ENCODE measurements around the gene ARHGDIB. TPM values are rescaled to one million over a fixed set of nuclear protein-coding genes. Genes with fewer than 3 reads are reported as not detected.
A peak's percentile ranks its signal among the peaks of the same experiment; 100 is the strongest.

ARHGDIB gene
- total RNA-seq, 2 experiments from 2014 or later = 569 to 737 TPM

DNA sequence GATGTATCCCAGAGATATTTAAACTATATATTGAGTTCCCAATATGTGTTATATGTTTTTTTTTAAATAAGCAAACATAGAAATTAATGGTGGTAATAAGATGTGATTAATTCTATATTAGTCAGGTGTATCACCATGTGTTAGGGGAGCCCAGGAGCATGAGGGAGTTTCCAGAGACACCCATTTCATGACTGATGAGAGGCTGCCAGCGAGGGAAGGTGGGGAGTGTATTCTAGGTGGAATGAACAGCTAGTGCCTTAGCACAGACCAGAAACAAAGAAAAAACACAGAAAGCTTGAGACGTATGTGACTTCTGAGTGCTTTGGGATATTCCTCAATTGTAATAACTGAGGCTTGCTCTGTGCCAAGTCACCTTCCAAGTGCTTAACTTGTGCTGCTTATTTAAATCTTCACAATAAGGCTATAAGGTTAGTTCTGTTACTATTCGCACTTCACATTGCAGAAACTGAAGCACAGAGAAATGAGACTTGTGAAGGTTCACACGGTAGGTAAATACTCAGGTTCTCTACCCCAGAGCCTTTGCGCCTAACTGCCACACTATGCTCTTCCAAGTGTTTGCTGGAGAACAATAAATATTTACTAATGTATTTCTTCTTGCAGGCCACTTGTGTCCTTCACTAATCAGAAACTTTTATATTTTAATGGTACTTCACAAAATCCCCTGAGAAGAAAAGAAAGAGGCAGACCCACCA lies 57.9 kb downstream of the ARHGDIB start:
- Histone ChIP-seq H4K20me1 (ENCODE audit: insufficient read depth, low read length) (no peaks in the 10 kb centered on the region), H3K9me3 (ENCODE audit: low read length) (no peaks in the 10 kb centered on the region), H3K9me2 (ENCODE audit: insufficient read depth, low read length) (no peaks in the 10 kb centered on the region), H3K27ac (ENCODE audit: low read depth, low read length, poor library complexity, severe bottlenecking) (no peak overlapping the region), H3K4me1 (ENCODE audit: insufficient read depth, low read length, poor library complexity, severe bottlenecking) (peaks cover 6% of the 10 kb centered on the region), H3K4me2 (ENCODE audit: low read length) (no peak overlapping the region), H3K36me3 (ENCODE audit: insufficient read depth, low read length) (no peaks in the 10 kb centered on the region), H2AFZ (ENCODE audit: low read length) (no peak overlapping the region), H3K4me3 (ENCODE audit: low read depth, low read length, poor library complexity, severe bottlenecking) (no peak overlapping the region), H3K79me2 (ENCODE audit: insufficient read depth, low read depth, low read length) (no peaks in the 10 kb centered on the region)
- DNase-seq (ENCODE audit: low spot score) = no peak
- CTCF ChIA-PET (ENCODE audit: unreplicated experiment) = no interaction called here
- TF ChIP-seq CTCF (conservative IDR thresholded peaks at IDR 0.05; ENCODE audit: low read length) (no peak), EZH2phosphoT487 (IDR thresholded peaks at IDR 0.05; ENCODE audit: borderline replicate concordance, low read depth, low read length) (no peak)
- no TSS peak for BruUV-seq (replicated peaks)
- POLR2A ChIA-PET = interaction anchor here (0.6 to 1.4 kb wide), 5 partner anchors 19 to 688 kb away, joined by 3 to 5 read pairs (median 3); no protein-coding TSS in a partner anchor
- intact Hi-C loops (cut with micrococcal nuclease; ENCODE audit: unreplicated experiment) = no loop called here

GRCh38 chr12:14902465-14902864 lies 58.9 kb downstream of the ARHGDIB start:
- no peaks in the 10 kb centered on the region for H3K9me3 ChIP-seq (ENCODE audit: low read length)
- BruUV-seq (replicated peaks) = no TSS peak
- no peak overlapping the region for H3K27ac ChIP-seq (ENCODE audit: low read depth, low read length, poor library complexity, severe bottlenecking)
- DNase-seq (ENCODE audit: low spot score) = no peak
- H3K9me2 ChIP-seq (ENCODE audit: insufficient read depth, low read length) = no peaks in the 10 kb centered on the region
- CTCF ChIA-PET (ENCODE audit: unreplicated experiment) = no interaction called here
- H3K36me3 ChIP-seq (ENCODE audit: insufficient read depth, low read length) = no peaks in the 10 kb centered on the region
- peaks cover 6% of the 10 kb centered on the region for H3K4me1 ChIP-seq (ENCODE audit: insufficient read depth, low read length, poor library complexity, severe bottlenecking)
- H3K79me2 ChIP-seq (ENCODE audit: insufficient read depth, low read depth, low read length) = no peaks in the 10 kb centered on the region
- H4K20me1 ChIP-seq (ENCODE audit: insufficient read depth, low read length) = no peaks in the 10 kb centered on the region
- no peak for TF ChIP-seq EZH2phosphoT487 (IDR thresholded peaks at IDR 0.05; ENCODE audit: borderline replicate concordance, low read depth, low read length)
- no peak for TF ChIP-seq CTCF (conservative IDR thresholded peaks at IDR 0.05; ENCODE audit: low read length)
- no peak overlapping the region for H3K4me3 ChIP-seq (ENCODE audit: low read depth, low read length, poor library complexity, severe bottlenecking)
- no peak overlapping the region for H3K4me2 ChIP-seq (ENCODE audit: low read length)
- POLR2A ChIA-PET = interaction anchor here (0.6 to 1.4 kb wide), 7 partner anchors 10 to 275 kb away, joined by 3 to 5 read pairs (median 3); no protein-coding TSS in a partner anchor
- intact Hi-C loops (cut with micrococcal nuclease; ENCODE audit: unreplicated experiment) = no loop called here
- no peak overlapping the region for H2AFZ ChIP-seq (ENCODE audit: low read length)

DNA sequence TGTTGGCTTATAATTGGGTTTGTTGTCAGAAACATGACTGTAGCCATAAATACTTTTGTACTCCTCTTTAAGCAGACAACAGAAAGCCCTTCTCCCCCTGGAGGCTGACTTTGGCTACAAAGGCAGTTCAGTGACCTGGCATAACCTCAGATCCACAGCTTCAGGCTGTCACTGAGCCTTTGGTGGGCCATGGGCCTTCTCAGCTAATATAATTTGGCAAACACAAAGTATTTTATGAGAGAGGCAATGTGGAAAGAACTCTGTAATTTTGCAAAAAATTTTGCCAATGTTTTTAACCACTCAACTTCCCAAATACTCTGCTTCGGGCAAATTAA lies 60.2 kb downstream of the ARHGDIB start:
- Histone ChIP-seq H3K9me3 (ENCODE audit: low read length) (no peaks in the 10 kb centered on the region), H3K4me3 (ENCODE audit: low read depth, low read length, poor library complexity, severe bottlenecking) (no peak overlapping the region), H4K20me1 (ENCODE audit: insufficient read depth, low read length) (no peaks in the 10 kb centered on the region), H3K4me1 (ENCODE audit: insufficient read depth, low read length, poor library complexity, severe bottlenecking) (peaks cover 6% of the 10 kb centered on the region), H3K4me2 (ENCODE audit: low read length) (no peak overlapping the region), H3K79me2 (ENCODE audit: insufficient read depth, low read depth, low read length) (no peaks in the 10 kb centered on the region), H3K9me2 (ENCODE audit: insufficient read depth, low read length) (no peaks in the 10 kb centered on the region), H3K36me3 (ENCODE audit: insufficient read depth, low read length) (no peaks in the 10 kb centered on the region), H2AFZ (ENCODE audit: low read length) (0 out of 2 replicates have a peak overlapping the region, but pooled peaks have one; percentile 3), H3K27ac (ENCODE audit: low read depth, low read length, poor library complexity, severe bottlenecking) (no peak overlapping the region)
- ChIA-PET CTCF (ENCODE audit: unreplicated experiment) (no interaction called here), POLR2A (interaction anchor here (0.6 to 1.2 kb wide), 3 partner anchors 12 to 82 kb away, joined by 3 to 5 read pairs (median 3); no protein-coding TSS in a partner anchor)
- TF ChIP-seq CTCF (conservative IDR thresholded peaks at IDR 0.05; ENCODE audit: low read length) (peak; percentile 38), EZH2phosphoT487 (IDR thresholded peaks at IDR 0.05; ENCODE audit: borderline replicate concordance, low read depth, low read length) (no peak)
- DNase-seq (ENCODE audit: low spot score) = no peak
- intact Hi-C loops (cut with micrococcal nuclease; ENCODE audit: unreplicated experiment) = no loop called here
- BruUV-seq (replicated peaks) = no TSS peak

Data from OCI-LY7 (cell line).